ENCODE data around the gene FNDC11.

FNDC11 gene

DNA sequence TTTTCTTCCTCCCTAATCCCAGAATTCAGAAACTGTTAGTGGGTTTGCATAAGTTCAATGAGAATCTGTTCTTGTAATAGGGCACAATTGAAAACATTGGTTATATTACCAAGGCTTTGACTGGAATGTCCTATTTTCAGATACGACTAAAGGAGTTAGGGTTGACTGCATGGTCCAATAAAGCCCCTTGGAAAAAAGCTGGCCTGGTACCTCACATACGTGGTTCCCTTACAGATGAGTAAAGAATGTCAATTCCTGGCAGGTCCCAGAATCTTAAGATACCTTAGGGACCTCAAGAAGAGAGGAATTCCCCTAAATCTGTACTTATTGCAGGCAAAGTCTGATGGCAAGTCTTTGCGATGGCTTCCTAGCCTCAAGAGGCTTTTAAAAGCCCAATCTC lies 28.8 kb upstream of the FNDC11 start:
- DNase-seq (ENCODE audit: low spot score): no peak
- ATAC-seq (ENCODE audit: low read depth): no peak
- Histone ChIP-seq H3K4me1 (ENCODE audit: insufficient read depth, poor library complexity, severe bottlenecking) (peaks cover 5% of the 10 kb centered on the region), H3K9me3 (ENCODE audit: severe bottlenecking) (peaks cover 10% of the 10 kb centered on the region), H3K36me3 (ENCODE audit: low read depth) (peaks cover 43% of the 10 kb centered on the region), H3K27me3 (ENCODE audit: insufficient read depth, poor library complexity, severe bottlenecking) (no peaks in the 10 kb centered on the region), H3K4me3 (ENCODE audit: severe bottlenecking) (no peak overlapping the region), H3K27ac (ENCODE audit: poor library complexity, severe bottlenecking) (peak overlapping the region; percentile 0)
- TF ChIP-seq, protein P1, sequence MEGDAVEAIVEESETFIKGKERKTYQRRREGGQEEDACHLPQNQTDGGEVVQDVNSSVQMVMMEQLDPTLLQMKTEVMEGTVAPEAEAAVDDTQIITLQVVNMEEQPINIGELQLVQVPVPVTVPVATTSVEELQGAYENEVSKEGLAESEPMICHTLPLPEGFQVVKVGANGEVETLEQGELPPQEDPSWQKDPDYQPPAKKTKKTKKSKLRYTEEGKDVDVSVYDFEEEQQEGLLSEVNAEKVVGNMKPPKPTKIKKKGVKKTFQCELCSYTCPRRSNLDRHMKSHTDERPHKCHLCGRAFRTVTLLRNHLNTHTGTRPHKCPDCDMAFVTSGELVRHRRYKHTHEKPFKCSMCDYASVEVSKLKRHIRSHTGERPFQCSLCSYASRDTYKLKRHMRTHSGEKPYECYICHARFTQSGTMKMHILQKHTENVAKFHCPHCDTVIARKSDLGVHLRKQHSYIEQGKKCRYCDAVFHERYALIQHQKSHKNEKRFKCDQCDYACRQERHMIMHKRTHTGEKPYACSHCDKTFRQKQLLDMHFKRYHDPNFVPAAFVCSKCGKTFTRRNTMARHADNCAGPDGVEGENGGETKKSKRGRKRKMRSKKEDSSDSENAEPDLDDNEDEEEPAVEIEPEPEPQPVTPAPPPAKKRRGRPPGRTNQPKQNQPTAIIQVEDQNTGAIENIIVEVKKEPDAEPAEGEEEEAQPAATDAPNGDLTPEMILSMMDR (IDR thresholded peaks at IDR 0.05; ENCODE audit: poor library complexity, severe bottlenecking): no peak

DNA sequence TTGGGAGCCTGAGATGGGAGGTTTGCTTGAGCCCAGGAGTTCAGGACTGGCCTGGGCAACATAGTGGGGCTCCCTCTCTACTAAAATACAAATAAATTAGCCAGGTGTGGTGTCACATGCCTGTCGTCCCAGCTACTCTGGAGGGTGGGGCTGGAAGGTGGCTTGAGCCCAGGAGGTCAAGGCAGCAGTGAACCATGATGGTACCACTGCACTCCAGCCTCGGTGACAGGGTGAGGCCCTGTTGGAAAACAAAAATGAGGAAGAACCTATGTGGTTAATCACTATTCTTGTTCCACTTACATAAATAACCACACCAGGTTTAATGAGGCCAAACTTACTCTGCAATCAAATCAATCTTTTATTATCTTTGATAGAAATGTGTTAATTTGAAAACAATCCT lies 28.0 kb upstream of the FNDC11 start:
- peak overlapping the region; percentile 0 for H3K27ac ChIP-seq (ENCODE audit: poor library complexity, severe bottlenecking)
- ATAC-seq (ENCODE audit: low read depth) (peak; percentile 3), DNase-seq (ENCODE audit: low spot score) (no peak)
- peaks cover 10% of the 10 kb centered on the region for H3K9me3 ChIP-seq (ENCODE audit: severe bottlenecking)
- no peak overlapping the region for H3K4me3 ChIP-seq (ENCODE audit: severe bottlenecking)
- H3K27me3 ChIP-seq (ENCODE audit: insufficient read depth, poor library complexity, severe bottlenecking): no peaks in the 10 kb centered on the region
- TF ChIP-seq, protein P1 (IDR thresholded peaks at IDR 0.05; ENCODE audit: poor library complexity, severe bottlenecking): no peak
- peaks cover 5% of the 10 kb centered on the region for H3K4me1 ChIP-seq (ENCODE audit: insufficient read depth, poor library complexity, severe bottlenecking)
- H3K36me3 ChIP-seq (ENCODE audit: low read depth): peaks cover 43% of the 10 kb centered on the region

DNA sequence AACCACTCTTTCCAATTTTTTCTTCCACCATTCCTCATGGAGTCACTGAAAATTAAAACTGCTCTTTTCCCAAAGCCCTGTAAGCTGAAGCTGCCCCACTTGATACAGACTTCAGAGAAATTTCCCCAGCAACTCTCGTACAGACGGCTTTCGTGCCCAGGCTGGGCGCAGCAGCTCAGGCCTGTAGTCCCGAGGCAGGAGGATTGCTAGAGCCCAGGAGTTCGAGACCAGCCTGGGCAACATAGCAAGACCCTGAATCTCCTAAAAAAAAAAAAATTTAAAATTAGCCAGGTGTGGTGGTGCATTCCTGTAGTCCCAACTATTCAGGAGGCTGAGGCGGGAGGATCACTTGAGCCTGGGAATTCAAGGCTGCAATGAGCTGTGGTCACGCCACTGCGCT lies 26.8 kb upstream of the FNDC11 start:
- no peaks in the 10 kb centered on the region for H3K27me3 ChIP-seq (ENCODE audit: insufficient read depth, poor library complexity, severe bottlenecking)
- ATAC-seq (ENCODE audit: low read depth) (no peak), DNase-seq (ENCODE audit: low spot score) (no peak)
- H3K9me3 ChIP-seq (ENCODE audit: severe bottlenecking): peaks cover 10% of the 10 kb centered on the region
- no peak overlapping the region for H3K4me3 ChIP-seq (ENCODE audit: severe bottlenecking)
- H3K36me3 ChIP-seq (ENCODE audit: low read depth): peaks cover 37% of the 10 kb centered on the region
- no peak overlapping the region for H3K27ac ChIP-seq (ENCODE audit: poor library complexity, severe bottlenecking)
- TF ChIP-seq, protein P1 (IDR thresholded peaks at IDR 0.05; ENCODE audit: poor library complexity, severe bottlenecking): no peak
- H3K4me1 ChIP-seq (ENCODE audit: insufficient read depth, poor library complexity, severe bottlenecking): peaks cover 3% of the 10 kb centered on the region

DNA sequence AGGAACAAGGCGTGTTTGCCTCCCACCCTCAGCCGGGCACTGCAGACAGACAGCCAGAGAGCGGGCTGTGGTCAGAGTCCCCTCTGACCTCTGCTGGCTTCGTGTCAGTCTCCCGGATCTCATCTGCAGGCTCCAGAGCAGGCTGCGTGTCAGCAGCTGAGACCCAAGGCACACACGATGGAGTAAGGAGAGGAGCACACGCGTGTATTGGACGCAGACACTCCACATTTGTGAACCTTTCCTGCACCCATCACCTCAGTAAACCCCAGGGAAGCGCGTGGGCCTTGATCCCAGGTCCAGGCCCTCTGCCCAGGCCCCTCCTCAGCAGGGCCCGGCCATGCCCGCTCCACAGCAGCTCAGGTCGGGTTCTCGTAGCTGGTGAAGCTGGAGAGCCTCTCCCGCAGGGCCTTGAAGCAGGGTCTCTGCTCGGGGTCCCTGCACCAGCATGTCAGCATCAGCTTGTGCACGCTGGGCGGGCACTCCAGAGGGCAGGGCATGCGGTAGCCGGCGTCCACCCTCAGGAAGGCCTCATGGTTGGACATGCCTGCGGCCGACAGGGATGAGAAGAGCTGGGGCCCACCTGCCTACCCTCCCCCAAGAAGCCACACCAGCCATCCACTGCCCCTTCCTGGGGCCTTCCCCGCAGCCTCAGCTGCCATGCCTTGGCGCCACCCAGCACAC lies 24.6 kb upstream of the FNDC11 start:
- TF ChIP-seq, protein P1 (IDR thresholded peaks at IDR 0.05; ENCODE audit: poor library complexity, severe bottlenecking): no peak
- Histone ChIP-seq H3K4me1 (ENCODE audit: insufficient read depth, poor library complexity, severe bottlenecking) (peaks cover 7% of the 10 kb centered on the region), H3K36me3 (ENCODE audit: low read depth) (peaks cover 20% of the 10 kb centered on the region), H3K27me3 (ENCODE audit: insufficient read depth, poor library complexity, severe bottlenecking) (no peaks in the 10 kb centered on the region), H3K4me3 (ENCODE audit: severe bottlenecking) (no peak overlapping the region), H3K9me3 (ENCODE audit: severe bottlenecking) (no peaks in the 10 kb centered on the region), H3K27ac (ENCODE audit: poor library complexity, severe bottlenecking) (no peak overlapping the region)
- ATAC-seq (ENCODE audit: low read depth): peak; percentile 0
- peak; percentile 88 for DNase-seq (ENCODE audit: low spot score)
